Effector CD8-positive, alpha-beta T cell (primary cell): Measurements from ENCODE around the gene EXT2.

ENCODE experiments used
- DNase-seq: peaks from one replicate; lab custom pipeline; 2025; lab: John Stamatoyannopoulos, UW

EXT2 gene

DNA sequence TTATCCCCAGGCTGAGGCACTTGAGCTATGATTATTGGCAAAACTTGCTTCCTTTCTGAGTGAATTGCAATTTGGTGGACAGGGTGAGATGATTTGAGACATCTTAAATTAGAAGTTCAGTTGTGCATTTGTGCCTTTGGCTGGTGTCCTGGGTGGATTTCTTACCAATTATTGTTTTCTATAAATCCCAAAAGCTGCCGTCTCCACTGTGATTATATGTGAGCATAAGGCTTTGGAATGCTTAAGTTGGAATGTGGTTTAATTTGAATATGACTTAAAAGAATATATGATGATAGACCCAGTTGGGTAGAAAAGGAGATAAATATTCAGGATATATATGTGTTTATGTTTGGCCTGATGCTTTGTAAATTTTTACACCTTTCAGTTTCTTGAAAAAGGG, 70.0 kb downstream of the EXT2 start:
- DNase-seq = no peak

DNA sequence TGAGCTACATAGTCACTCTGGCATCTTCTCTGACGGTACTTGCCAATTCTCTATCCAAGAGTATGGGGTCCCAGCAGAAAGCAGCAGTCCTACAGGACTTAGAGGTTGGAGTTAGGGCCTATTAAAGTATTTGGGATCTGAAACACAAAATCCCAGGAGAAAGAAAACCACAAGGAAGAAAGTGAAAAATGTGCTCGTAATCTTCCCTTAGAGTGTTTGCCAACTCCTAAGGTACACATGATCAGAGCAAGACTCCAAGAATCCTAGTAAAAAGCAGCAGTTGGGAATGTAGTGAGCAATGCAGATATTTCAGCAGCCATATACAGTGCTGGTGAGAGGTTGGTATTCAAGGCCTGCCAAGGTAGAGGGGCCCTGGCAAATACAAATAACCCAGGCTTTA, 71.6 kb downstream of the EXT2 start:
- no peak for DNase-seq

DNA sequence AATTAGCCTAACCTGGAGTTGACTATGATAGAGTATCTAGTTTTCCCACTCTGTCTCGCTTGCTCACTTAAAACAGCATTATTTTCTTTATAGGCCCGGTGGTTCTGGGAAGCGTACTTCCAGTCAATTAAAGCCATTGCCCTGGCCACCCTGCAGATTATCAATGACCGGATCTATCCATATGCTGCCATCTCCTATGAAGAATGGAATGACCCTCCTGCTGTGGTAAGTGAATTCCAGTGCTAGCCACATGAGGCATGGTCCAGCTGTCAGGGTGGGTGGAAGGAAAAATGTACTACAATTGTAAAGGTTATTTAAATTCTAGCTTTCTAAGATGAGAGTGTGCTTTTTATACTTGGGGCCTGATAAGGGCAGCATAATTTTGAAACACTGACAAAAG, 76.0 kb downstream of the EXT2 start:
- no peak for DNase-seq

DNA sequence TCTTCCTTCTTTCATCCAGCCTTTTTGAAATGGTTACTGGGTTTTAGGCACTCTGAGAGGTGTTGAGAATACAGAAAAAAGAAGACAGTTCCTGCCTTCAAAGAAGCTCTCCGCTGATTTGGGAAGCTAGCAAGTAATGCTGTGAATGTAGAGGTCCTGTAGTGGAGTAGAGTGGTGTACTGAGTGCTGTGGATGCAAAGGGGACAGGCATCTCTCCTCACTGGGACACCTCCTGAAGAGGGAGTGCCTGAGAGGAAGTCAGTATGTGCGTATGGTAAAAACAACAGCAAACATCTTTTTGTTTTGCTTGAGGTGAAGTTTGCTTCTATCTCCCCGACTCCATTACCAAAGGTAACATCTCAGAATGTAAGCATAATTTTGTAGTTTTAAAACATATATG, 77.5 kb downstream of the EXT2 start:
- no peak for DNase-seq

DNA sequence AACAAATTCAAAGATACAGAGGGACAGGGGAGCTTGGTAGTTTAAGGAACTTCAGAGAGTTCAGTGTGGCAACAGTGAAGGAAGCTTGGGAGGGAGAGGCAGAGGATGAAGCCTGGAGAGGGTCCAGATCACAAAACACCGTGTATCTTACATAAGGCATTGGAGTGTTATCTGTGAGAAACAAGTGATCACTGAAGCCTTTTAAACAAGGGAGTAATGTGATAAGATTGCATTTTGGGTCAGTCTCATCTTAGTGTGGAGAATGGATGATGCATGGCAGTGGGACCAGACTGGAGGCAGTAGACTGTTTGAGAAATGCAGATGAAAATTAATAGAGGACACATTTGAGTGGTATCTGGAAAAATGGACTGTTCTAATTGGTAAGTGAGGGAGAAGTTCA, 79.4 kb downstream of the EXT2 start:
- no peak for DNase-seq

DNA sequence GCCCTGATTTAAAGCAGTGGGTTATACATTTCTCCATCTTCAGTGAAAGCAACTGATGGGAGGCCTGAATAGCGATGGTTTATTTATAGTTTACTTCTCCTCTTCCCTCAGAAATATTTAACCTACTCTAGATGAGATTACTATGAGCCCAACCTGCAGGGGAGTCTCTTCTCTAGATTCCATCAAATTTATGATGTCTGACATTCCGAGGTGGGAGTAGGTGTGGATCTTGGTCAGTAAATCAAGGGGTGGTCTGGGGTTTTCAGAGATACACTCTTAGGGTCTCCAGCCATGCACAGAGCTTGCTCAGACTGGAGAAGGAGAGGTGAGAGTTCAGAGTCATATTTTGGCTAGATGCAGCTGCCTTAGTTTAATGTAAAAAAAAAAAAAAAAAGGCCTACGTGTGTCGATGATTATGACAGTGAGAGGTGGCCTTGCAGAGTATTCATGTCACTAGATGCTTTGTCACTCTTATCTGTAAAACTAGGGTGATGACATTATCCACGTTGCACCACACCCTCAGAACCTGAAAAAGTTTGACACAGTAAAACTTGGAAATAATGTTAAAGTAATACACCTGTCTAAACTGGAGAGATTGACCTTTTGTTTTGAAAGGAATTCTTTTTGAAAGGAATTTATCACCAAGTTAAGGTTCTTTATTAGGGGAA, 81.2 kb downstream of the EXT2 start:
- DNase-seq = no peak

DNA sequence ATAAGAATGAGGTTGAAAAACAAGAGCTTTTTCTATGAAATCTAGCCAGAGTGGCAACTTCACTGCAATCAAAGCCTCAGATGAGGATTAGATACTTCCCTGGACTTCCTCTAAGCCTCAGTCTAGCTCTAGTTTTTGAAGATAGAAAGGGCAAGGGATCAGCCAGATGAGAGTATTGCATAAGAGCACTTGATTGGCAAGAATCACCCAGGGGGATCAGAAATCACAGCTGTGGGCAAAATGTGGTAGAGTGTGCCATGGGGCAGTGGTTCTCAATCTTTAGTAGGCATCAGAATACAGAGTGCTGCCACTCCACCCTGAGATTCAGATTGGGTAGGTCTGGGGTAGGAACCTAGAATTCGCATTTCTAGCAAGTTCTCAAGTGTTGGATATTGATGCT, 82.4 kb downstream of the EXT2 start:
- no peak for DNase-seq

DNA sequence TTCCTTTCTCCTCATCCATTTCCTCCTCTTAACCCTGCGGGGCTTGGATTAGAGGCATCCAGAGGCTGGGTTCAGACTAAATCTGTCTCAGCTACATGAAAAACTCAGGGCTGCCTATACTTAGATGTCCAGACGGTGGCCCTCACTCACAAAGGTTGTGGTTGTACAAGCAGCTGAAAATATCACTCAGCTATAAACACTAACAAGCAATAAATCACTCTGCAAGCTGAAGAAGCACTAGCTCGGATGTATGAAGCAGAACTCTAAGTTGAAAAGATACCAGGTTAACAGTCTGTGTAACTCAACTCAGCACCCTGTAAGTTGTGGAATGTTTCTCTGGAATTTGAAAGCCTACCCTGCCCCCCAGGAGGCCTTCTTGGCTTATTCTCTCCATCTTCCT, 82.9 kb downstream of the EXT2 start:
- DNase-seq = no peak

DNA sequence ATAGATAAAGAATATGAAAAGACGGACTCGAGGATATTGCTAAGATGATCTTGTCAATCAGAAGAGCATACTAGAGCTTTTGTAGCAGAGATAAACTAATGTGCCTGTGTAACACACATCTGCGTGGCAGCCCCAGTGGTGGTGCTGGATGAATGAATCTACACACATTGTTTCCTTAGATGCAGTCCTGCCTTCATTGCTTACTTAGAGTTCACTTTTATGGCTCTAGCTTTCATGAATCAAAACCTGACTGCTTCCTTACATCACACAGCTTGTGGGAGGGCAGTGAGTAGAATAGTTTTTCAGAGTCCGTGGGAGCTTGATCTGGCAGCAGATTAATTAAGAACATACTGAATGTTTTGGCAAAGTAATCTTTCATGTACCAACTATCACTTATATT, 83.7 kb downstream of the EXT2 start:
- no peak for DNase-seq

DNA sequence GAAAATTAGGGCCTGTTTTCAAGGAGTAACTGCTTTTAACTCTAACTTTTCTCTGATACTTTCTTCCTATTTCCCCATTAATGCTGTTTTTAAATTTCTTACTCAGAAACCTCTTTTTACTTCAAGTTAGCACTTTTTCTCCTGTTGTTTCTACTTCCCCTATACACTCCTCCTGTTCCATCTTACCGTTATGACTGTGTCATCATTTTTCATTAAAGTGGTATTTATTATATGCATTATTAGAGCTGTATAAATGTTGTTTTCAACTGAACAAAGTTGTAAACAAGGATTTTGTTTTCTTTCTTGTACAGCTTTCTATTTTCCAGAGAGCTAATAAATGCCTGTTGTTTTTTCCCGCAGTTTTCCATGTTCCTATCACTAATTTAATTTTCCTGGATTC, 84.6 kb downstream of the EXT2 start:
- DNase-seq = no peak

DNA sequence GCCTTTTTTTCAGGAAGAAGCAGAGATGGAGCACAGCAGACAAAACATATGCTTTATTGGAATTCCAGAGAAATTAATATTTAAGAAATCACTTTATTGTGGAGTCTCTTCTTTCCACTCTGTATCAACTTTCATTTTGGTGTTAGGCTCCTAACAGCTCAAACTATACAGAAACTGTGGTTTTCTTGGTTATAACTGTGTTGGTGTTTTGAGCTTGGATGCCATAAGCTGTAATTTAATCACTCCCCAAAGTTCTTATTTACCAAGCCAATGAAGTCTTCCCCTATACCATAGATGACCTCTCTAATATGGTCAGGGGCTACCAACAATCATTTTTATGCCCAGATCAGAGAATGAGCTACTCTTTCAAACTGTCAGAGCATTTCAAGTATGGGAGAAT, 90.0 kb downstream of the EXT2 start:
- DNase-seq = no peak

DNA sequence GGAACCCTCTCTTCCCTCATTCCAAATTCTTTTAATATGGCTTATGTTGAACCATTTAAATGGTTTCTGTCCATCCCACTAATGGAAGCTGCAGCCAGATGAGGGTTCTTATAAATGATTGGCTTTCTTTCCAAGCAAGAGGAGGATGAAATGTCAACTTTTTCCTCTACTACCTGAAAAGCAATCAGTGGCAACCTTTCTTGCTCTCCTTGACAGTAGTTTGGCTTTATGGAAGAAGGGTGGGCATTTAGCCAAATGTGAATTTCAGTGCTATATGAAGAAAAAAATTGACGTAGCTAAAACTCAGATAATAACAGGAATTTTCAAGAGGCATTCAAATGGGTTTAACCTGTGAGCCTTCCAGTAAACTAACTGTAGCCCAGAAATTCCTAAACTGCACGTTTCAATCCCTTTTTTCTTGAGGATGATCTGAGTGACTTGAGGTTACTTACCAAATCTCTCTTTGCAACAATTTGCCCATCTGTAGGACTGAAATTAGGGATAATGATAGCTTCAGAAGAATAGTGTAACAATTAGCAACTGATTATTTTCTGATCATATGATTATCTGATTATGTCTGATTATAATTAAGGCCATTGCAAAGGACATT, 90.9 kb downstream of the EXT2 start:
- no peak for DNase-seq

DNA sequence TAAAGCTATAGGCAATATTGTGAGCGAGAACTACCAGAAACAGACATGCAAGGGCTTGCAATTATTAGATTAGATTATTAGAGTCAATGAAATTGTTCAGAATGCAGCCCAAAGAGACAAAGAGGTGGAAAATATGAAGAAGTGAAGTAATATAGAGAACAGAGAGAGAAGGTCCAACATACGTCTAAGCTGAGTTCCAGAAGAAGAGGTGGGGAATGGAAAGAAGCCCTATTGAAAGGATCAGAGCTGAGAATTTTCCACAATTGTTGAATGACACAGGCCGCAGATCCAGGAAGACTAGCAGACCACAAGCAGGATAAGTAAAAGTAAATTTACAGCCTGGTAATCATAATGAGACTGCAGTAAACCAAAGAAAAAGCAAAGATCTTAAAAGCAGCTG, 93.2 kb downstream of the EXT2 start:
- no peak for DNase-seq

DNA sequence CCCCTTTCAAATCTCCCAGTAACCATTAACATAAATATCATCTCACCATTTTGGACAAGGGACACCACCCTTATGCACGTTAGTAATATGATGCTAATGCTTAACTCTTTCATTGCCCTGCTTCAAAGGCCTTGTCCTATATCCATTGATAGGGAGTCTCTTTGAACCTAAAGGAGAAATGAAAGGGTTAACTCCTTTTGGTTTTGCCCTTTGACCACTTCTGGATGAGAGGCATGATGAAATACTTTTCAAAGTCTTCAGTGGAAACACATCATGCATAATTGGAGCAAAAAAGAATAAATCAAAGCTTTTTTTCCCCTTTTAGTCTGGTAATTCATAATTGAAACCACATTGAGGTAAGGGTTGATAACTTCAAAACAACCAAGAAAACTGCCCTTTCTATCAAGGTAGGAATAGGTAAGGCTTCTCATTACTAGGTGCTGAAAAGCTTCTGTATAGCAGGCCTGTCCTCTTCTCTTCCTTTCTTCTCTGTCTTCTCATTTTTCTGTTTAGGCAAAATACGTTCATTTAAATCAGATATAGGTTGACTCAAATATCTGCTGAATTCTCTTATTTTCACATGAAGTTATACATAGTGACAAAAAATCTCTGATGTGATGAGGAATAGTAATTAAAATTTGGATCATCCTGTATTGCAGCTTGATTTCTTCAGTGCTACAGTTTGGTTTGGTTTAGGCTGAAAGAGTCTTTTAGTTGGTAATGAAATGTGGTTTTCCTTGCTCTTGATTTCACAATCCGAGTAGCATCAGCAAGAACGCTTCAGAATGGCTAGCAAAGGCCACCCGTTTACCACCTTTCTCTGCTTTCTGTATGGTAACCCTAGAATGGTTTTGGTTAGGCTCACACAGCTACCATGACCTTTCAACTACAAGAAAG, 94.8 kb downstream of the EXT2 start:
- DNase-seq = no peak

DNA sequence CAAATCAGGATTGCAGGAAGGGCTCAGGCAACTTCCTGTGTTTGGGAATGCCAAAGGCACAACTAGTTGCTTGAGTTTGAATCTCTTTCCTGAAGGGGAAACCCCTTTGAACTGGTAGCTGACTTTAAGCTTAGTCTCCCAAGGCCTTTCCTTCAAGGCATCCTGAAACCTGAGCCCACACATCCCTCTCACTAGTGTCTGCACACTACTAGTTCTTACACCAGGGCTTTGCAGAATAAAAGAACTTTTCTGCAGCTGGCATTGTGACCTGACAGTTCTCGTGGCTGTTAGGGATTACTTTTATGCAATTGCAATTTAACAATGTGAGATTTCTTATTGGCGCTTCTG, 95.4 kb downstream of the EXT2 start:
- no peak for DNase-seq

DNA sequence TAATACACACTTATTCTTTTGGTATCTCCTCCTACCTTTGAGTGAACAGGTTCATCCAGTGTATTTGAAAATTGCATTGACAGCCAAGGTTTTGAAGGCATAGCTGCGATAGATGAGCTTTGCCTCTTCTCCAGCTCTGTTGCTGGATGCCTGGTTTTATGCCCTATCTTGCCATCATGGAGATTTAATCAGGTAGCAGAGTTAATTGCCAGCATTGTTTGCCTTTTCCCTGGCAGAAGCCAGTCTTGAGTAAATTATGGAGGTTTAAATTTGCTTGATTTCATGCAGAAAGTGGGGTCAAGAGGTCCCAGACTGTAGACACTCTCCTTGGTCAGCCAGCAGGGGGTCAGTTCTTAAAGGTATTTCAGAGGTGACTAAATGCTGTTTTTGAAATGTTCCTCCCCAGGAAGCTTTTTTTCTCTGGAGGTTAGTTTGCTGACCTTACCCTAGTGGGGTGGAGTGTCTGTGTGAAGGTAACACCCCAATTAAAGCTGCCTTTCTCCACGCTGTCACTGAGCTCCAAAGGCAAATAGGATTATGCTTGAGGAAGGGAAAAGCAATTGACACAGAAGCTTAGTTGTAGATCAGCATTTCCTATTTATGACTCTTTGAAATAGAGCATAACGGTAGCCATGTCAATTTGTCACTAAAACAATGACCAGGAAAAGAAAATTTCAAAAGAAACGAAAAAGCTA, 96.0 kb downstream of the EXT2 start:
- no peak for DNase-seq

DNA sequence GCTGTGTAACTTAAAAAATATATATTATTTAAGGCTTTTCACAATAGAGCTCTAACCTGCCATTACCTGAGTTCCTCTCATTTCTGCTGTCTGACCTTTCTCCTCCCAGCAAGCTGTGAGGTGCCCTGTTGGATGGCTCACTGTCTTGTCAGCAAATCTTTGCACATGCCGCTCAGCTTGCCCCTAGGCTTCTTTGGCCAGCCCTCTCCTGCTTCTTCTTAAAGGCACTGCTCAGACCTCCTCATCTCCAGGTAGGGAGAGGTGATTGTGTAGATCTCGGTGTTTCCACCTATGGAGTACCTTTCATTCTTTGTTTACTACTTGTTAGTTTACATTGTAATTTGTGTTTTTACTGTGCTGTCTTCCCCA, 96.5 kb downstream of the EXT2 start:
- DNase-seq = no peak

DNA sequence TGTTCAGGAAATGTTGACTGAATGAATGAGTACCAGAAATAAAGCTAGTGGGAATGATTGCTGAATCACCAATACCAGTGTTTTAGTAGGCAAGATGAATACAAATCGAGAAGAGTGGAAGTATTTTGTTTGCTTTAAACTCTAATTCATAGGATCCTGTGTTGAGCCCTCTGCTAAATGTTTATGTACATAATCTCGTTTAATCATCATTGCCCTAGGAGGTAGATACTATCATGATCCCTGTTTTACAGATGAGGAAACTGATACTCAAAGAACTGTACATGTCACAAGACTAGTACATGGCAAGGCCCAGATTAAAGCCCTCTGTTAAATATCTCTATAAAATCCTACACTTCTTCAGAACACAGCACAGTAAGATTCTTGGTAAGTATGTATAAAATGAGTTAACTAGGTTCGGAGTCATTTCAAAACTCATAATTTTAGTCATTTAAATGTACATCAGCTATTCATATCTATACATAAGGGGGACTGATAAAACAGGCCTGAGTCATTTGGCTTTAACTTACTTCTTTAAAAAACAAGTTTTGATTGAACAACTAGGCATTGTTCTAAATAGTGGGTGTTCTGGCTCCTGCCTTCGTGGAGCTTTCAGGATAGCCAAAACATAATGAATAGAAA, 97.1 kb downstream of the EXT2 start:
- DNase-seq = no peak

DNA sequence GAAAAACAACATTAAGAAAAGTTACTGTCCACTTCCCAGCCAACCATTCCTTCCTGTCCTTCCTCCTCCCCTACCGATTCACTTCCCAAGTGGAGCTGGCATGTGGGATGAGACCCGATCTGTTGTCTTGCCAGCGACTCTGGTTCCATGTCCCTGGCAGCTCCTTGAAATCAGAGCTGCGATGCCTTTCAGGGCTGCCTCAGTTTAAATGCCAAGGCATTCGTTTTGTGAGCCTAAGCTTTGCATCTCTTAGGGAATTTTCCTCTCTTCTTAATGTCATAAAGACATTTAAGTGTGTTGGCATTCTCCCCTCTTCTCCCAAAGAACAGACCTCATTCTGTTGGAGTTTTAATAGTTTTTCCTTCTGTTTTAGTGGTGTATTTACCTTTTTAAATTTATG, 98.4 kb downstream of the EXT2 start:
- DNase-seq = no peak

DNA sequence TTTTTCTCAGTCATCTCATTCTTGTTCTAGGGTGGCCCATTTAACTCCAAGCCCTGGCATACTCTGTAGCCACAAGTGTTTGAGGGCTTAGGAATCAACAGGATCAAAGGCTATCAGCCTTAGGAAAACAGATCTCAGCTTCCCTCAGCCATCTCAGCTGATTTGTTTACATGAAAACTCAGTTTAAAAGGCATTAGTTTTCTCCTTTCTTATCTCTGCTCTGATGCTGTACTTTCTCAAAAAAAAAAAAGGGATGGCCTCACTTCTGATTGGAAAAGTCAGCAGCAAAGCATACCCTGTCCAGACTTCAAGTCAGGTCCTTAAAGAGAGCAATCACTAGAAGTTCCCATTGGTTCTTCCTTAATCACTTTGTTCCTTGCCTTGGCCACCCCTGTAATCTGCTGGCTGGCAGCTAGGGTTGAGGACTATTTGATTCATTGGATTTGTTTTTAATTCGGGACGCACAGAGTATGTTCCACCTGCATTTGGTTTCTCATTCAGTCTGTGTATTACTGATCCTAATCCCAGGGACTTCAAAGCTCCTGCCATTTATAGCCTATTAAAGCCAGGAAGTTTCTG, 102.8 kb downstream of the EXT2 start:
- no peak for DNase-seq

DNA sequence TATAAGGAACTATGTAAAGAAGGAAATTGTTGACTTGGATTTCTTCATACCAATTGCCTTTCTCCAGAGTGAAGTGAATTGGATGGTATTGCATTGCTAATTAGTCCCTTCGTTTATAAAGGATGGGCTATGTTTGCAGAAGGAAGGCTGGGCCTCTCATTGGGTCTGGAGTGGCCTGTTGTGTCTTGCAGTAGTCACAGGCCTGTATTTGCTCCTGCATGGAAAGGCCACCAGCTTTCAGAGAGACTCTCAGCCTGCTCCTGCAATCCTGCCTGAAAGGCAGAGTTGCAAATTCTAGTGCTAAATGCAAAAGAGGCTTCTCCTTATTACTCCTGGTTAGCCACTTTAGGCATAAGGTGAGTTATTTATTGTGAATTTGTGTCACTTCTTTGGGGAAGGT, 103.8 kb downstream of the EXT2 start:
- DNase-seq = no peak

DNA sequence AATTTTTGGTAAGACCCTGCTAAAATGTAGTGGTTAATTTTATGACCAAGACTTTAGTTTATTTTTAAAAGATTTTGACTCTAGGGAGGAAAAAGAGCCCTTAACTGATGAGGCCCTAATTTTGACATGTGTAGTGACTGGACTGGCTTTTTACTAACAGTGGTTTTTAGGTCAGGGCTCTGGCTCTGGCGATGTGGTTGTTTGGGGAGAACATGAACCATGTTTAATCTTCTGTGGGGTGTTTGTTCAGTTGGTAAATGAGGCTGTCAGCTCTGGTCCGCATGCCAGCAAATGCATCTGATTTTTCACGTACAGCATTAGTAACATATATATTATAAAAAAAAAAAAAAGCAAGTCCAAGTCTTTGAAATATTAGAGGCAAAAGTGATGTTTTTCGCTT, 104.3 kb downstream of the EXT2 start:
- DNase-seq = no peak
